Stimulated activated CD8-positive, alpha-beta memory T cell treated with anti-CD3 and anti-CD28 coated beads, Interleukin-15, amount 100 ng/mL, for 24 hours (primary cell): ENCODE measurements around the gene CHST11.

Experiments
- DNase-seq: peaks from one replicate; pipeline ENCODE4 v3.0.0-alpha.2; 2020; ENCODE audit warnings: low read depth

Gene CHST11

DNA sequence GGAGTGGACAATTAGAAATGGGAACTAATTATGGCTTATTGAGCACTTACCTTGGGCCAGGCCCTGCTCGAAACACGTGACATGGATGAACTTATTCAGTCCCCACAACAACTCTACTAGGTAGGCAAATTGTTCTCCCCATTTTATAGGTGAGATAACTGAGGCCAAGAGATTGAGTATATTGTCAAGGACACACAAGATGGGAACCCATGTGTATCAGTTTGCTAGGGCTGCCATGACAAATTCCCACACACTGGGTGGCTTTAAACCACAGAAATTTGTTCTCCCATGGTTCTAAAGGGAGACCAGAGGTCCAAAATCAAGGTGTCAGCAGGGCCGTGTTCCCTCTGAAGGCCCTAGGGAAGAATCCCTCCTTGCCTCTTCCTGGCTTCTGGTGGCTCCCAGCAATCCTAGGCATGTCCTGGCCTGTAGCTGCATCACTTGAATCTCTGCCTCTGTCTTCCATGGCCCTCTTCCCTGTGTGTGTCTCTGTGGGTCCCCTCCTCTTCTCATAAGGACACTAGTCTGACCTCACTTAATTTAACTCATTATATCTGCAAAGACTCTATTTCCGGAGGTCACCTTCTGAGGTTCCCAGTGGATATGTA is 128.8 kb downstream of the CHST11 start:
- no peak for DNase-seq

DNA sequence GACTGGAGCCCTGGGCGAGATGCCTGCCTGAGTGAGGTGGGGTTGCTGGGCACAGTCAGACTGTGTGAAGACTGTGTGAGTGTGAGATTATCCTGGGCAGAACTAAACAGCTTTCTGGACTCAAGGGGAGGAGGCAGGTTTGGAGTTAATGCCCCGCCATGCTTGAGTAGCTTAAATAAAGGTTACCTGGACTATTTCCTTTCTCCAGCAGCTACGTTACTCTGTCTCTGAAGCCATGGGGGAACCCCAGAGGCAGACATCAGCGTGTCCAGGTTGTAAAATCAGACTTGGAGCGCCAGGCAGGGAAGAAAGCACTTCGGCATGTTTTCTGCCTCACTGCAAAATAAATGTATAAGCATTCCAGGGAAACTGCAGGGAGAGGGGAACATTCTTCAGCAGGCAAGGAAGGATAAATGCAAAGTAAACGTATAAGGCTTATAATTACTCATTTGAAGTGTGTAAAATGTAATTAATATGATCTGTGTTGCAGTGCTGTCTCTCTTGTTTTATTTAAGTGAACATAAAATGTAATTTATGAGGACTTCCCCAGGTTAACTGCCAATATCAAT is 129.7 kb downstream of the CHST11 start:
- no peak for DNase-seq

DNA sequence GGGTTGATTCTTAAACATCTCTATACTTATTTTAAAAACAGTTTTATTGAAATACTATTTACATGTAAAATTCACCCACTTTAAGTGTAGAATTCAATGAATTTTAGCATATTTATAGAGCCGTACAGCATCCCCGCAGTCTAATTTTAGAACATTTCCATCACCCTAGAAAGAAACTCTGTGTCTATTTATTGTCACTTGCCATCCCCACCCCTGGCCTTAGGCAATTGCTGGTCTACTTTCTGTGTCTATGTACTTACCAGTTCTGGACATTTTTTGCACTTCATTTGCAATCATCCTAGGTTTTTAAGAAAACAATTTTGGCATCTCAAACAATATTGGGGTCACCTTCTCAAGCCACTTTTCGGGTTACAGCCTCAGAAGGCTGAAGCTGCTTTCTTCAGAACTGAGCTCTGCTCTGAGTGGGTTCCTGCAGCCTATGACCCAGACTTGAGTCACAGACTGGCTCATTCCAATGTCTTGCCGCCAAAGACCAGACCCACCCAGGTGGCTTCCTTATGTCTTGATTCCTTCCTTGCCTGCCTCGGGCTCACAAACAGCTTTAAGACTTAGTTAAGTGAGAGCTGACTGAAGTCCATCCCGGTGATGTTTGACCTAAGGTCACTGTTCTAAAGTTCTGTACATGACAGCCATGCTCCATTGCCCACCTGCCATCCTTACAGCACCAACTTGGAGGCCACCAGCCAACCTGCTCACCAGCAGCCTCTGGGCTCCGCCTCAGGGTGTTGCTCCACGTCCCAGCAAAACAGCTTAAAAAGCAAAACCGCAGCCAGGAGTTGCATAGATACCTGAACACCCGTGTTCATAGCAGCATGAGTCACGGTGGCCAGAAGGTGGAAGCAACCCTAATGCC is 131.5 kb downstream of the CHST11 start:
- no peak for DNase-seq

DNA sequence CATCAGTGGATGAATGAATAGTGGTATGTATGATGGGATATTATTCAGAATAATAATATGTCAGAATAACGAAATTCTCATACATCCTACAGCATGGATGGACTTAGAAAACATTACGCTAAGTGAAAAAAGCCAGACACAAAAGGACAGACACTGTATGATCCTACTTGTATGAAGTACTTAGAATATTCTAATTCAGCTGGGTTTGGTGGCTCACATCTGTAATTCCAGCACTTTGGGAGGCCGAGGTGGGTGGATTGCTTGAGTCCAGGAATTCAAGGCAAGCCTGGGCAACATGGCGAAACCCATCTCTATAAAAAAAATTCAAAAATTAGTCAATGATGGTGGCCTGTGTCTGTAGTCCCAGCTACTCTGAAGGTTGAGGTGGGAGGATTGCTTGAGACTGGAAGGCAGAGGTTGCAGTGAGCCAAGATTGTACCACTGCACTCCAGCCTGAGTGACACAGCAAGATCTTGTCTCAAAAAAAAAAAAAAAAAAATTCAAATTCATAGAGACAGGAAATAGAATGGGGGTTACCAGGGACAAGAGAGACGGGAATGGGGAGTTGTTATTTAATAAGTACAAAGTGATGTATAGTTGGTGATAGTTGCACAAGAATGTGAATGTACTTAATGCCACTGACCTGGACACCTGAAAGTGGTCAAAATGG is 132.3 kb downstream of the CHST11 start:
- DNase-seq, result no peak

DNA sequence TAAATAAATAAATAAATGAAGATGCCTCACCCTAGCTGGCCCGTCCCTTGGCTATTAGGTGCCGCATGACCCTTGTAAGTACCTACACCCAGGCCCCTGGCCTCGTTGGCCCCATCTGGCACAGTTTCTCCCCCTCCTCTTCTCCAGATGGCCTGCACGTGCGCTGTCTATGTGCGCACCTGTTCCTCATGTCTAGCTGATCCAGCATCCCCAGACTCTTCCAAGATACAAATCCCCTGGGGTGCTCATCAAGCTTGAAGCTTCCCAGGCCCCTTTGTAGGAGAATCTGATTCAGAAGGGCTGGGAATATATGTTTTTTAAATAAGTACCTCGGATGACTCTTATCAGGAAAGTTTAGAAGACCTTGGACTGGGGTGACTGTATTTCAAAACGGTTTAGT is 133.3 kb downstream of the CHST11 start:
- no peak for DNase-seq

DNA sequence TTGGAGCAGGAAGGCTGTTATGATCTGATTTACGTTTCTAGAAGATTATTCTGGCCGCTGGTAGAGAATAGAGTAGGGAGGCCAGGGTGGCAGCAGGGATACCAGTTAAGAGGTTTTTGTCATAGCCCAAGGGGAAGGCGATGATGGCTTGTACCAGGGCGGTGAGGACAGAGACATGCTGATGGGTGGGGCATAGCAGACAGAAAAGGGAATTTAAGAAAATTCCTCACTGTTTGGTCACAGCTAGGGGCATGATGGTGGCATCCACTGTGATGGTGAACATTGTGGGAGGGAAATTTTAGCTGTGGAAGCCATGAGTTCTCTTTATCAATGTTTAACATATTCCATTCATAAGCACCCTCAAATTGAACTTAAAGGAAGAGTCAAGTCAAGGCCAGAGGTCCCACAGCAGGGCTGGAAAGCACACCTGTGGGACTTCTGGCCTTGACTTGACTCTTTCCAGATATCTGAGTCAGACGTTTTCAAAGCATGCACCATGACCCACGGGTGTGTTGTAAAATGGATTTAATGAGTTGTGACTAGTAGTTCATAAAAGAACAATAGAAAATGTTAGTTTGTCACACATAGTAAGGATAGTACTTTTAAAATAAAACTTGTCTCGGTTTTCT is 134.6 kb downstream of the CHST11 start:
- DNase-seq, result no peak

DNA sequence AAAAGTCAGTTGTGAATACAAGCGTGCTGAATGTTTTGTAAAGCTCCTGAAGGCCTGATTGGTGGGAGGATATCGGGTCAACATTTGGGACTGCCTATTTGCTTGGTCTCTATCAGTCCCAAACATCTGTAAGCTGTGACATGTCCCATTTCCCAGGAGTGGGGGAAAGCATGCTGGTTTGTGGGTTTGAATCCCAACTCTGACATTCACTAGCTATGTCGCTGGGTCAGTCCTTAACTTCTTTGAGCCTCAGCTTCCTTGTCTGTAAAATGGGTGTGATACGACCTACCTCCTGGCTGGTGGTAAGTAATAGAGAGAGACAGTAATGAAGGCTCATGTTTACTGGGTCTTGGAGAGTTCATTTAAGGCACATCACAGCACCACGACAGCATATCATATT is 136.7 kb downstream of the CHST11 start:
- no peak for DNase-seq

DNA sequence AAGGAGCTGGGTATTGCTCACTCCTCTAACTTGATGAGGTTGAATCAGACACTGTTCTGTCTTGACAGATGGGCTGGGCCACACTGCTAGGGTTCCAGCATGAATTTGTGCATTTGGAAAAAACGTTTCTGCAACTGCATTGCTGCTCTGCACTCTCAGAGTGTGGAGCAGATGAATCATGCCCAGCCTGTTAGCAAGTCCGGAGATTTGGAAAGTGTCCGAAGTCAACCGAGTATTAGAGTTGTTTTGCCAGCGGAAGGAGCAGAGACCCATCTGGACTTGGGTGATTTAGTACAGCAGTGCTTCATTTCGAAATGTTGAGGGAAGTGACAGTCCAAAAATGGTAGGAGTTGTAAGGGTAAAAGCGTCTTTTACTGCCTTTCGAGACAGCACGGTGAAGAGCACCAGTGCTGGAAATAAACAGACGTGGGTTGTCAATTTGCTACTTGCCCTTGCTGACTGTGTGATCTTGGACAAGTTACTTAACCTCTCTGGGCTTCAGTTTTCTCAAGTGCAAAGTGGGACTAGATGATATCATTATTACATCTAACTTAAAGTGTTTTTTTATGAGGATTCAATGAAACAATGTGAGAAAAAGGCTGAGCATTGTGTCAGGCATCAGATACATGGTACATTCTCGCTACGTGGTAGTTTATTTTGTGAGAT is 139.5 kb downstream of the CHST11 start:
- no peak for DNase-seq

DNA sequence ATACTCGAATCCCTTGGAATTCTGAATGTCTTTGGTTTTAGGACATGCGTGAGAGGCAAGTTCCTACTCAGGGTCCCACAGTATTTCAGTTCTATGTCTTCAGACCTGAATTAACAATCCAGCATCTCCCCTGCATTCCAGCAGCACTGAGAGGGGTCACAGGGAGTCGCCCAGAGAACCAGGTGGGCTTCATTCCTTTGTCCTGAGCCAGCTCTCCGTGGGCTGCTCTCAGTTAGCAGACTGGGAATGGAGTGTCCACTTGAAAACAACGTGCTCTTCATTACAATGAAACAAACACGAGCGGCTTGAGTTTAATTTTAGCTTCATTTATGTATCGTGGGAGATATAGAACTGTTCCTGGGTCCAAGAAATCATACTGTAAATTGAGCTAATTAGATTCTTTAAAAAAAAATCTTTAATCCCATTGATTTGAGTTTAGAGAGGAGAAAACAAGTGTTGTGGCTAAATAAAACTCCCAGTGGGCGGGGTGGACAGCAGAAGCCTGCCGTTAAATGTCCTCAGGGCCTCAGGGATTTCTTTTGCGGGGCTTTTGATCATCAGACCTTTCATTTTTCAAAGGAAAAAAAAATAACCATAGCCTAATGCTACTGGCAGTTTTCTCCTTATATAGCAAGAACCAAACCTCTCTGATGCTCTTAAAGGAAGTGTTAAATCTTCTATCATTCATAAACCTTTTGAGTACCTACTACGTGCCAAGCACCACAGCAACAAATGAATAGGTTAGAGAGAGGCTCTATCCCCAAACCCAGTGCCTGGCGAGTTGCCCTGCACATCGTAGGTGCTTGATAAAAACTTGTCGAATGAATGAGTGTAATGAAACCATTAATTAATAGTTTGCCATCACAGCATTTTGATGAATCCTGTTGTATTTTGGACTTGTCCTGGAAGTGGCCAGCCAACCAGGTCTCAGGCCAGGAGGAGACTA is 140.4 kb downstream of the CHST11 start:
- no peak for DNase-seq

DNA sequence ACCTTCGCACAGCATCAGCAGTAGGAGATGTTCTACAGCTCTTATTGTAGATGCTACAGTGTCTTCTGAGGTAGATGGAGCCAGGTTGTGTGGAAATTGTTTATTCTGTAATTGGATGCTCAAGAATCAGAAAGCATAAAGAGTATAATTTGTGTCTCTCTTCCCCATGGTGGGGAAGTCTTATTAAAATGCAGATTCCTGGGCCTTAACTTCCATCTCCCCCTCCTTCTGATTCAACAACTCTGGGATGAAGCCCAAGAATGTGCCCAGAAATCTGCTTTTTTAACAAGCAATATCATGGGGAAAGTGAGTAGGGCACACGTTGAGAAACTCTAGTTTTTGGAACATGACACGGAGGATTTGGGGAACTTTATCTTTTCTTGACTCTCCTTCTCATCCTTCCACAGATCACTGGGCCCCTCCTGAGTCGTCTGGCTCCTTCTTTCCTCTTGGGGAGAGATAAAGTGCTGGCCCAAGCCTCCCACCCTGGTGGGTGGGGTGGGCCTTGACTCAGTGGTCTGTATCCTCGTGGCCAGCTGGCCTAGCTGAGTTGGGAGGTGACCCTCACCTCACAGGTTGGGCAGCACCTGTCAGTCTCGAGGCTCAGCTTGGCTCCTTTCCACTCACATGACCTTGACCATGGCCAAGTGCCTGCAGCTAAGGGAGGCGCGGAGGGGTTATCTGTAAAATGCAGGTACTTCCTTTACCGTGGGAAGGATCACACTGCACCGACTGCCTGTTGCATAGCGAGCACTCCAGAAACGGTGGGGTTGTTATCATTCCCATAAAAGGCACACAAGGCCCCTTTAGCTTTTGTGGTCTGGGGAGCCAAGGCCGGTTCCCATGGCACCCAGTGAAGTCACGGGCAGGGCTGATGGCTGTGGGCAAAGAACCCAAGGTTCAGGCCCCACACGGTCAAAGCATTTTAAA is 141.9 kb downstream of the CHST11 start:
- no peak for DNase-seq

DNA sequence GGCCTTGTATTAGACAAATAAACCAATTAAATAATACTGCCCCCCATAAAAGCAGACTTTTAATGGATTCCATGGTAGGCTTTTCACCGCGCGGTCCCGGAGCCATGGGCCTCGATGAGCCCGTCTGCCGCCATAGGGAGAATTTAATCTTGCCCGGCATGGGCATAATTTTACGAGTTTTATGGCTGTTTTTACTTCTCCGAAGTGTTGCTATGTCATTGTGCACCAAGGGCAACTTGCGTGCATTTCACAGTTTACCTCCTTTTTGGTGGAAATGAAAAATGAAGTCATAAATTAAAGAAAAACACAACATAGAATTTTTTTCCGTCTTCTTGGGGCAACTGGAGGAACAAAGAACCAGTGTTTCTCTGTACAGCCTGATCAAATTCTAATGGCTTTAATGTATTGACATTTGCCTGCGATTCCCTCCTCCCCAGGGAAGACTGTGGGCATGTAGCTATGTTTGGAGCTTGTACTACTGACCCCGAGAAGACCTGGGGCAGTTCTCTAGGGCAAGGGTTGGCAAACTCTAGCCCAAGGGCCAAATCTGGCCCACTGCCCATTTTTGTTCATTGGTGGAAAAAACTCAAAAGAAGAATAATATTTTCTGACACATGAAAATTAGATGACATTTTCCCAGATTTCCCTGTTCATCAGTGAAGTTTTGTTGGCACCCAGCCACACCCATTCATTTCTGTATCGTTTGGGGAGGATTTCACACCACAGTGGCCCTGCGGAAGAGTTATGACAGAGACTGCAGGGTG is 142.7 kb downstream of the CHST11 start:
- DNase-seq, result no peak

DNA sequence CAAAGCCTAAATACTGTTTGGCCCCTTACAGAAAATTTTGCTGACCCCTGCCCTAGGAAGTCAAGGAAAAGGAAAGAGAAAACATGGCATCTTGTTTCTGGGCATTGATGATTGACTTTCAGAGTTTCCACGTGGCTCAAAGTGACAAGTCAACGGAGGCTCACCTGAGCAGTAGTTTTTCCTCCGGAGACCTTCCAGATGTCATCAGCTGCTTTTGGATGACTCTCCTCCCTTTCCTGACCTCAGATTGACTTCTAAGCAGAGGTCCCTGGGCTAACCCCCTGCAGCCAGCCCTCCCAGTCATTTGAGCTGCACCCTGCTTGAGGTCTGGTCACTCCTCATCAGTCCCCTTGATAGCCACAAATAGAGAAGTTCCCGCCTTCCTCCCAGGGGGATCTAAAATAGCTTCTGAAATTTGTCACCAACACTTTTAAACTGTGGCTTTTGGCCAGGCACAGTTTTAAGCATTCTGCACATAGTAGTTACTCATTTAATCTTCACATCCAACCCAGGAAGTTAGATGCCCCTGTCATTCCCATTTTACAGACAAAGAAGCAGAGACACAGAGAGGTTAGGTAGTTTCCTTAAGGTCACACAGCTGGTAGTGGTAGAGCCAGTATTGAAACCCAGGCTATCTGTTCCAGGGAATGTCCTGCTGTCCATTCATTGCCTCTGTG is 143.4 kb downstream of the CHST11 start:
- no peak for DNase-seq

DNA sequence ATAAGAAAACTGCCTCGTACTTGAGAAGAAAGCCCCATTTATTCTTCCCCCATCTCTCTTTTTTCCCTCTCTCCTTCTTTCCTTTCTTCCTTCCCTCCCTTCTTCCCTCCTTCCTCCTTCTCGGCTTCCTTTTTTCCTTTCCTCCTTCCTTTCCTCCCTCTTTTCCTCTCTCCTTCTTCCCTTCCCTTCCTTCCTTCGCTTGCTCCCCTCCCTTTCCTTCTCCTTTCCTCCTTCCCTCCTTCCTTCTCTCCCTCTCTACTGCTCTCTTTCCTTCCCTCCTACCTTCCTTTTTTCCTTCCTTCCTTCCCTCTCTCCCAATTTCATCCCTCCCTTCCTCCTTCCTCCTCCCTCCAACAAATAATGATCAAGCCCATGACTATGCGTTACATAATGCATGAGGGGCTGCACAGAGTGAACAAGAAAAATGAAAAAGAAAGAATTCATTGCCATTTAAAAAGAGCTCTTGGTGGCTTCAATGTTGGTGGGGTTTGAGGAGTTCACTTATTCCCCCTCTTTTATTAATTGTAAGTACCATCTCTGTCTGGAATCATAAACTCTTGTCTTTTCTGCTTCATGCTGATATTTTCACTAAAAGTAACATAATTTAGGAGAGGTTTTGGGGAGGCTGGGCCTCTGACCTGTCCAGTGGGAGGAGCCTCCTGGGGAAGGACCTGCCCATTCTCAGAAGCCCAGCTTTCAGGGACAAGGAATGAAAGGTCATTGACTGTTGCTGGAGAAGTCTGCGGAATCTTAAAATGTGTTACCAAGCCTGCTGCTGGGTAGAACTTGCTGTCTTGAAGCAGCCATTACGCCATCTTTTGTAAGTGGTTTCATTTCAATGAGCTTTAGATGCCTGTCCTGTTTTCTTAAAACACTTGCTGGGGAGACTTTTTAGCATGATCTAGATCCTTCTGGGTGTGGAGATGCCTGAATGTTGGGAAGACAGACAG is 144.3 kb downstream of the CHST11 start:
- no peak for DNase-seq

DNA sequence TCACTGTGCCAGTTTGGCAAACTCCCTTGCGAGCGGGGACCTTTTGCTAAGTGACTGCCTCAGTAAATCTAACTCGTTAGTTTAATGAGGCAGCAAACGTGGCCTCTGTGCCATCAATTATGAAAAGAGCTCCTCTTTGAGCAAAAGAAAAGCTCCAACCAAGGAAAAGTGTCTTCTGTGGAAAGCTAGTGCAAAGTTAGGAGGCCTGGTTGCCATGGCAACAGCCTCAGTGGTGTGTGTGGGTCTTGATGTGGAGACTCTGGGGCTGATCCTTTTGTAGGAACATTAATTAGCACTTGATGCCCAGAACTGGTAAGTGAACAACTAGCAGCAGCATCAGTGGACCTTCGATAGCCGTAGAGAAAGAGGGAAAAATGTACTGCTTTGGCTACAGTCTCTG is 145.7 kb downstream of the CHST11 start:
- DNase-seq, result no peak

DNA sequence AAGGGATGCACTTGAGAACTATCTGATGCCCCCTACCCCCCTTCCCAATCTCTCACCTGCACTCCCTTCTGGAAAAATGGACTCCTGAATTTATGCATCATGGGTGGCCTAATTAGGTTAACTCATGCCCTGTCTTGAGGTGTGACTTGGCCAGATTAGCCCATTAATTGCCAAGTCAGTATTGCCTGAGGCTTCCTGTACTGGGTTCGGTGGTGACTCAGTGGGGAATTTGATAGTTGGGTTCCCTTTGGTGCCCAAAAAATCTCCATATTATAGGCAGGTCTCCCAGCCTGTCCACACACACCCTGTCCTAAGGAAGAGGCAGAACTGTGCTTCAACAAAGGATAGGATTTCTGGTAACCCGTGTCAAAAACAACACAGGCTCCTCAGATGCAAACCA is 146.1 kb downstream of the CHST11 start:
- DNase-seq, result no peak

DNA sequence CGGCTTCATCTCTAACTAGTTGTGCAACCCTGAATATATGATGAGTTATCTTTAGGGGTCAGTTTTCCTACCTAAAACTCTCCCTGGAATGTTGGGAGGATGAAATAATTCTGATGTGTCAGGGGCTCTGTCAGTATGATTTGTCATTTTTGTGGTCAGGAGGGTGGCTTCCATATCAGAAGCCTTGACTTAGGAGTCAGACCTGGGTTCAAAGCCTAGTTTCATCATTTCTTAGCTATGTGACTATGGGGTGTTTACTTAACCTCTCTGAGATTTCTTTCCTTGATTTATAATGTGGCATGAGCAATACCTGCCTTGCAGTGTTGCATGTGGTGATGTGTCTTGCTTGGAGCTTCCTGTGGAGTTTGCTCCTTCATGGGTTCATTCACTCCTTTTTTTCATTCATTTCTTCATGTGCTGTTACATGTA is 146.8 kb downstream of the CHST11 start:
- no peak for DNase-seq
